HCEC 1CT (cell line): ENCODE results near the gene MNDA.
"Not testable (repeated sequence)": the region's sequence is repeated elsewhere in the genome, so short reads cannot be mapped to it uniquely, and the experiment has no call there.

Source experiments
- DNase-seq: peaks from one replicate; pipeline ENCODE4 v3.0.0-alpha.2; 2017

Gene MNDA

DNA sequence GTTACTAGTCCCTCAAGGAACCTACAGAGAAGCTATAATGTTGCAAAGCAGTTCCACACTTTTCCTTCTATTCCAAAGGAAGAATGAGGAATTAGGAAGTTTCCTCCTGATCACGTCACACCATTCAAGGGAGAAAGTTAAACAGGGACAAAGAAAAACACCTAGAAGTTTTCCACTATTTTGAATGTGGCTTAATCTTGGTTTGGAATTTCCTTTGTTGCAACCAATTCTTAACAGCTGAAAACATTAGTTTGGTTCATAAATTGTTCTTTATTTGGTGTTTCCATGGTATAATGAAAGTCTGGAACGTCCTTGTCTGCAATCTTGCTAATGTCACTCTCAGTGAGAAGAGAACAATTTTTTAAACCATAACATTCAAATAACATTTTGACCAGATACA, 8.4 kb downstream of the MNDA start:
- DNase-seq = no peak

DNA sequence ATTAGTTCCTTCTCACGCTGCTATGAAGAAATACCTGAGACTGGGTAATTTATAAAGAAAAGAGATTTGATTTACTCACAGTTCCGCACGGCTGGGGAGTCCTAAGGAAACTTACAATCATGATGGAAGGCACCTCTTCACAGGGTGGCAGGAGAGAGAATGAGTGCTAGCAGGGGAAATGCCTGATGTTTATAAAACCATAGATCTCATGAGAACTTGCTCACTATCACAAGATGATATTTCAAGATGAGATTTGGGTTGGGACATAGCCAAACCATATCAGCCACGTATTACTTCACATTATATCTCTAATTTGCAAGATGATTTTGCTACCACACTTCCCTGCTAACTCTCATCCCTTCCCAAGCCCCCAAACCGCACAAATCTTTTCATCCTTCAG, 9.1 kb downstream of the MNDA start:
- DNase-seq = no peak

DNA sequence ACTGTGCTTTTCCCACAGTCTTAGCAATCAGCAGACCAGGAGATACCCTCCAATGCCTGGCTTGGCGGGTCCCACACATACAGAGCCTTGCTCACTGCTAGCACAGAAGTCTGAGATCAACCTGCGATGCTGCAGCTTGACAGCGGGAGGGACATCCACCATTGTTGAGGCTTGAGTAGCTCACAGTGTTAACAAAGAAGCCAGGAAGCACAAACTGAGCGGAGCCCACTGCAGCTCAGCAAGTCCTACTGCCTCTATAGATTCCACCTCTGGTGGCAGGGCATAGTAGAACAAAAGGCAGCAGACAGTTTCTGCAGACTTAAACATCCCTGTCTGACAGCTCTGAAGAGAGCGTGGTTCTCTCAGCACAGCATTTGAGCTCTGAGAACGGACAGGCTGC, 33.4 kb downstream of the MNDA start:
- DNase-seq = no peak

DNA sequence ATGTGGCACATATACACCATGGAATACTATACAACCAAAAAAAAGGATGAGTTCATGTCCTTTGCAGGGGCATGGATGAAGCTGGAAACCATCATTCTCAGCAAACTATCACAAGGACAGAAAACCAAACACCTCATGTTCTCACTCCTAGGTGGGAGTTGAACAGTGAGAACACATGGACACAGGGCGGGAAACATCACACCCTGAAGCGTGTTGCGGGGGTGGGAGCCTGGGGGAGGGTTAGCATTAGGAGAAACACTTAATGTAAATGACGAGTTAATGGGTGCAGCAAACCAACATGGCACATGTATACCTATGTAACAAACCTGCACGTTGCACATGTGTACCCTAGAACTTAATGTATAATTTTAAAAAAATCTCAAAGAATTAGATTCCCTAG, 39.3 kb downstream of the MNDA start:
- not testable (repeated sequence) for DNase-seq

DNA sequence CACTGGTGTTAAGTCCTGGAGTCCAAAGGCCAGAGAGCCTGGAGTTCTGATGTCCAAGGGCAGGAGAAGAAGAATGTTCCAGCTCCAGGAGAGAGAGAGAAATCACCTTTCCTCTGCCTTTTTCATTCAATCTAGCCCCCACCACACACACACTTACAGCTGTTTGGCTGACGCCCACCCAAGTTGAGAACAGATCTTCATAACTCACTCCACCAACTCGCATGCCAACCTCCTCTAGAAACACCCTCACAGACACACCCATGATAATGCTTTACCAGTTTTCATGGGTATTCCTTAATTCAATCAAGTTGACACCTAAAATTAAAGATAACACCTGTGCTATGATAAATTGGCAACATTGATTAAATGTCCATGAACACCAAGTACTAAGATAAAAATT, 42.0 kb downstream of the MNDA start:
- DNase-seq = no peak

DNA sequence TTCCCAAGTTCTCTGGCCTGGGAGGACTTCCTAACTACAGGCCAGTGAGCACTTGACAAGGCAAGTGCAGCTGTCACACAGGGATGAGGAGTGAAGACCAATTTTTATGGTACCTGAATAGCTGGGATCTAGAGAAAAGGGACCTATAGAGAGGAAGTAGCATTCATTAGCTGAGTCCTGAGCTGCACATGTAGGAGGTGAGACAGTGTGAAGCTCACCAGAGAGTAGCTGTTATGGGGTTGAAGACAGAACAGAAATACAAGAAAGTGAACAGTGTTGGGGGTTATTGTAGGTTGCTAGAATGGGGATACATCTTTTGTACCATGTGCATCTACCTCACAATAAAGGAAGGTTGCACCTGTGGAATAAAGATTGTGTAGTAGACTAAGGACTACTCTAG, 62.5 kb downstream of the MNDA start:
- DNase-seq = no peak

DNA sequence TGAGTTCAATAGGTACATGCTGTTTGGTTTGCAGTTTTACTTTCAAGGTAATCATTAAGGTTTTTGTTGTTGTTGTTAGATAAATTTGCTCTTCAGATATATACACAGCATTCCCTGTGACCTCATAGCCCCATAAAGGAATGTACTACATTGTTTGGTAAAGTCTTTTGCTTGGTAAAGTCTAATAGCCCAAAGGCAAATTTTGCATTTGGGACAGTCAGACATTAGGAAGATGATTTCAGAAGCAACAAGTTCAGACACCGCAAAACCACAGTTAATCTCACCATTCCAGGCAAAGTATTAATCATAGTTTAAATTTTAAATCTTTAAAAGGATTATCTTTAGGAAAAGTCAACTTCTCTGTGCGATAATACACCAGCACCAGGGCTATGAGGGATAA, 67.6 kb downstream of the MNDA start:
- DNase-seq = no peak
